Neural cell (in vitro differentiated cells): ENCODE results near the gene SLC25A13. TPM values are rescaled to one million over a fixed set of nuclear protein-coding genes. Genes with fewer than 3 reads are reported as not detected.

Experiments
- H2AFZ ChIP-seq: fragments of 200-600, 300-800 bp; sonication (generic), shearing (Covaris generic); 2 replicates; pipeline ENCODE4 v1.6.0; 2014; ENCODE audit warnings: low read depth, mild to moderate bottlenecking, antibody characterized with exemption, low read length, moderate library complexity
- H3F3A ChIP-seq: fragments of 200-600 bp; shearing (Covaris generic); 2 replicates; pipeline ENCODE4 v1.6.1; 2016; ENCODE audit warnings: mild to moderate bottlenecking, moderate library complexity, mixed read lengths, antibody characterized with exemption, low read length; ENCODE audit not compliant: insufficient read depth, poor library complexity, severe bottlenecking
- H3K27ac ChIP-seq: fragments of 200-600, 300-800 bp; sonication (generic), shearing (Covaris generic); 2 replicates; pipeline ENCODE4 v1.5.1; 2014; ENCODE audit warnings: mild to moderate bottlenecking, low read length, moderate library complexity
- H3K27me3 ChIP-seq: fragments of 300-800, 200-600 bp; sonication (generic), shearing (Covaris generic); 2 replicates; pipeline ENCODE4 v1.6.0; 2014; ENCODE audit warnings: mild to moderate bottlenecking, low read depth, low read length, moderate library complexity; ENCODE audit not compliant: insufficient read depth
- H3K36me3 ChIP-seq: fragments of 300-800, 200-600 bp; sonication (generic), shearing (Covaris generic); 2 replicates; pipeline ENCODE4 v1.5.1; 2014; ENCODE audit warnings: mild to moderate bottlenecking, antibody characterized with exemption, low read length, moderate library complexity; ENCODE audit not compliant: insufficient read depth
- H3K4me2 ChIP-seq: fragments of 300-800, 200-600 bp; sonication (generic), shearing (Covaris generic); 2 replicates; pipeline ENCODE4 v1.6.0; 2014; ENCODE audit warnings: mild to moderate bottlenecking, low read length
- H3K4me3 ChIP-seq: fragments of 300-800, 200-600 bp; sonication (generic), shearing (Covaris generic); 2 replicates; pipeline ENCODE4 v1.5.1; 2014; ENCODE audit warnings: mild to moderate bottlenecking, low read length, moderate library complexity
- H3K79me2 ChIP-seq: fragments of 200-600 bp; shearing (Covaris generic); replicated peaks from 2 replicates; pipeline ENCODE4 v1.6.0; 2014; ENCODE audit warnings: mild to moderate bottlenecking, low read length, moderate library complexity; ENCODE audit not compliant: insufficient read depth
- H3K9ac ChIP-seq: fragments of 300-800, 200-600 bp; sonication (generic), shearing (Covaris generic); 2 replicates; pipeline ENCODE4 v1.6.1; 2016; ENCODE audit warnings: mild to moderate bottlenecking, low read length, mixed read lengths
- H3K9me2 ChIP-seq: fragments of 200-600 bp; shearing (Covaris generic); 2 replicates; pipeline ENCODE4 v1.6.1; 2016; ENCODE audit warnings: mild to moderate bottlenecking, low read length, mixed read lengths; ENCODE audit not compliant: insufficient read depth
- H3K9me3 ChIP-seq: fragments of 200-600, 300-800 bp; sonication (generic), shearing (Covaris generic); 2 replicates; pipeline ENCODE4 v1.6.1; 2016; ENCODE audit warnings: mild to moderate bottlenecking, mixed run types, low read length, moderate library complexity, mixed read lengths
- H4K20me1 ChIP-seq: fragments of 200-600 bp; shearing (Covaris generic); 2 replicates; pipeline ENCODE4 v1.6.1; 2016; ENCODE audit warnings: mild to moderate bottlenecking, mixed run types; ENCODE audit not compliant: insufficient read depth
- CTCF ChIP-seq: fragments of 450-650 bp; IDR thresholded peaks from 2 replicates; pipeline ENCODE4 v1.5.1; 2014; ENCODE audit warnings: antibody characterized with exemption, mild to moderate bottlenecking, moderate library complexity; ENCODE audit not compliant: poor library complexity, severe bottlenecking
- EZH2 ChIP-seq: fragments of 200-600, 300-800 bp; shearing (Covaris generic), sonication (generic); IDR thresholded peaks from 2 replicates; pipeline ENCODE4 v1.6.1; 2014; ENCODE audit warnings: antibody characterized with exemption, low read length, borderline replicate concordance, mild to moderate bottlenecking; ENCODE audit not compliant: insufficient read depth, poor library complexity, severe bottlenecking
- MXI1 ChIP-seq: fragments of 450-650 bp; conservative IDR thresholded peaks from 2 replicates; pipeline ENCODE4 v1.6.1; 2014; ENCODE audit warnings: antibody characterized with exemption, mild to moderate bottlenecking; ENCODE audit not compliant: poor library complexity, severe bottlenecking
- POLR2AphosphoS5 ChIP-seq: IDR thresholded peaks from 2 replicates; pipeline ENCODE4 v1.6.1; 2012
- RAD21 ChIP-seq: fragments of 450-650 bp; conservative IDR thresholded peaks from 2 replicates; pipeline ENCODE4 v1.6.1; 2014; ENCODE audit warnings: antibody characterized with exemption, mild to moderate bottlenecking, moderate library complexity
- REST ChIP-seq: IDR thresholded peaks from 2 replicates; pipeline ENCODE4 v1.6.1; 2012; ENCODE audit warnings: borderline replicate concordance
- TAF1 ChIP-seq: IDR thresholded peaks from 2 replicates; pipeline ENCODE4 v1.6.1; 2012; ENCODE audit warnings: low read depth
- polyA plus RNA-seq: library from polyadenylated mRNA; depleted of rRNA; stranded (reverse); fragments of >200 nt; gene quantifications from 2 replicates; pipeline ENCODE4 v1.2.3, GENCODE V29; 2014

Gene SLC25A13
- polyA plus RNA-seq, 1 donor from 2014 or later: 20.2 TPM

- no peaks in the 10 kb centered on the region for H3K27me3 ChIP-seq
- no peak overlapping the region for H3K4me3 ChIP-seq
- no peak for TF ChIP-seq REST
- TF ChIP-seq POLR2AphosphoS5: no peak
- no peaks in the 10 kb centered on the region for H3K79me2 ChIP-seq
- no peaks in the 10 kb centered on the region for H4K20me1 ChIP-seq
- no peaks in the 10 kb centered on the region for H3K9me2 ChIP-seq
- H3K9me3 ChIP-seq: no peaks in the 10 kb centered on the region
- H3F3A ChIP-seq: no peaks in the 10 kb centered on the region
- no peak overlapping the region for H2AFZ ChIP-seq
- H3K27ac ChIP-seq: no peak overlapping the region
- H3K36me3 ChIP-seq: no peaks in the 10 kb centered on the region
- no peak overlapping the region for H3K9ac ChIP-seq
- no peak overlapping the region for H3K4me2 ChIP-seq
These were observed 203.4 kb downstream of the SLC25A13 start for GRCh38 chr7:96118449-96119001.

- no peaks in the 10 kb centered on the region for H3K27me3 ChIP-seq
These were observed 205.7 kb downstream of the SLC25A13 start for GRCh38 chr7:96116173-96116572.

GRCh38 chr7:96114190-96114589 lies 207.7 kb downstream of the SLC25A13 start:
- no peaks in the 10 kb centered on the region for H4K20me1 ChIP-seq
- no peaks in the 10 kb centered on the region for H3F3A ChIP-seq
- no peaks in the 10 kb centered on the region for H3K9me3 ChIP-seq
- TF ChIP-seq EZH2: no peak
- no peak for TF ChIP-seq MXI1
- TF ChIP-seq TAF1: no peak
- H3K4me3 ChIP-seq: no peak overlapping the region
- H3K9me2 ChIP-seq: no peaks in the 10 kb centered on the region
- H3K27ac ChIP-seq: no peak overlapping the region
- H2AFZ ChIP-seq: no peak overlapping the region
- H3K36me3 ChIP-seq: no peaks in the 10 kb centered on the region
- H3K79me2 ChIP-seq: no peaks in the 10 kb centered on the region
- no peak overlapping the region for H3K4me2 ChIP-seq
- no peak overlapping the region for H3K9ac ChIP-seq
- H3K27me3 ChIP-seq: no peaks in the 10 kb centered on the region

More at GRCh38 chr7:96116173-96116572, 205.7 kb downstream of the SLC25A13 start:
- Histone ChIP-seq H2AFZ (no peak overlapping the region), H3K9ac (no peak overlapping the region), H3K9me3 (no peaks in the 10 kb centered on the region), H3K79me2 (no peaks in the 10 kb centered on the region), H3K27ac (no peak overlapping the region), H3K4me3 (no peak overlapping the region), H3K4me2 (no peak overlapping the region), H3F3A (no peaks in the 10 kb centered on the region), H3K36me3 (no peaks in the 10 kb centered on the region), H3K9me2 (no peaks in the 10 kb centered on the region), H4K20me1 (no peaks in the 10 kb centered on the region)
- TF ChIP-seq TAF1: no peak

- TF ChIP-seq REST: no peak
- no peak for TF ChIP-seq CTCF
- no peak for TF ChIP-seq TAF1
- TF ChIP-seq RAD21: no peak
- Histone ChIP-seq H3K9me2 (no peaks in the 10 kb centered on the region), H3K36me3 (no peaks in the 10 kb centered on the region), H3K4me2 (no peak overlapping the region), H4K20me1 (no peaks in the 10 kb centered on the region), H3K27ac (no peak overlapping the region), H3F3A (no peaks in the 10 kb centered on the region), H3K79me2 (no peaks in the 10 kb centered on the region), H3K27me3 (no peaks in the 10 kb centered on the region), H3K9ac (no peak overlapping the region), H2AFZ (no peak overlapping the region), H3K9me3 (no peaks in the 10 kb centered on the region), H3K4me3 (no peak overlapping the region)
These were observed 210.5 kb downstream of the SLC25A13 start for GRCh38 chr7:96111405-96111804.
